Measurements from ENCODE around the gene FOXRED1.
"Not testable (repeated sequence)": the region's sequence is repeated elsewhere in the genome, so short reads cannot be mapped to it uniquely, and the experiment has no call there.

Gene FOXRED1

GRCh38 chr11:126268708-126269579 is at the start of gene FOXRED1, which contains the start of gene SRPRA:
Gene FOXRED1, plus strand, starts transcription at chr11:126269154. Its CDS starts 53 bp downstream, at chr11:126269207.
Gene SRPRA, minus strand, starts transcription at chr11:126268895. Its CDS starts 91 bp downstream, at chr11:126268804.
- DNase-seq: peak; percentile 95 to 98

GRCh38 chr11:126219547-126219946 is 49.4 kb upstream of the FOXRED1 start:
- DNase-seq: no peak

- DNase-seq: no peak
Observed at GRCh38 chr11:126224647-126225294, 44.2 kb upstream of the FOXRED1 start.

GRCh38 chr11:126225295-126225665 is 43.7 kb upstream of the FOXRED1 start:
- DNase-seq: no peak

- DNase-seq: no peak
Observed at GRCh38 chr11:126226334-126227084, 42.4 kb upstream of the FOXRED1 start.

- no peak for DNase-seq
Observed at GRCh38 chr11:126229858-126230540, 39.0 kb upstream of the FOXRED1 start.

GRCh38 chr11:126231725-126232459 is 37.1 kb upstream of the FOXRED1 start:
- no peak for DNase-seq

GRCh38 chr11:126232683-126233082 is 36.3 kb upstream of the FOXRED1 start:
- no peak for DNase-seq

GRCh38 chr11:126233391-126233790 is 35.6 kb upstream of the FOXRED1 start:
- no peak for DNase-seq

GRCh38 chr11:126246636-126247035 is 22.3 kb upstream of the FOXRED1 start:
- DNase-seq: no peak

- DNase-seq: no peak
Observed at GRCh38 chr11:126253265-126253664, 15.7 kb upstream of the FOXRED1 start.

- DNase-seq: no peak
Observed at GRCh38 chr11:126254819-126255218, 14.1 kb upstream of the FOXRED1 start.

- not testable (repeated sequence) for DNase-seq
Observed at GRCh38 chr11:126255507-126255906, 13.4 kb upstream of the FOXRED1 start.

- no peak for DNase-seq
Observed at GRCh38 chr11:126256216-126256615, 12.7 kb upstream of the FOXRED1 start.

- DNase-seq: no peak
Observed at GRCh38 chr11:126257144-126257543, 11.8 kb upstream of the FOXRED1 start.

- no peak for DNase-seq
Observed at GRCh38 chr11:126257764-126258163, 11.2 kb upstream of the FOXRED1 start.

- no peak for DNase-seq
Observed at GRCh38 chr11:126262216-126262615, 6.7 kb upstream of the FOXRED1 start.

- DNase-seq: no peak
Observed at GRCh38 chr11:126263489-126263888, 5.5 kb upstream of the FOXRED1 start.

- DNase-seq: no peak
Observed at GRCh38 chr11:126265811-126266210, 3.1 kb upstream of the FOXRED1 start.

GRCh38 chr11:126267650-126268049 is 1.3 kb upstream of the FOXRED1 start:
- no peak for DNase-seq

GRCh38 chr11:126268361-126268707 is 620 bp upstream of the FOXRED1 start:
- no peak for DNase-seq

GRCh38 chr11:126277322-126277721 is 8.4 kb downstream of the FOXRED1 start:
- DNase-seq: no peak

All from bone marrow (tissue), 2 donors.